Panc1 (cell line): Measurements from ENCODE around the gene TMEM178A.

Source experiments
- CTCF ChIP-seq: fragments of 450-650 bp; IDR thresholded peaks from 2 replicates; pipeline ENCODE4 v1.5.1; 2017; ENCODE audit warnings: mild to moderate bottlenecking
- POLR2AphosphoS5 ChIP-seq: IDR thresholded peaks from 2 replicates; pipeline ENCODE4 v1.6.1; 2012; ENCODE audit warnings: mild to moderate bottlenecking, low read depth, low read length, moderate library complexity
- REST ChIP-seq, 2 experiments: IDR thresholded peaks; 2 replicates each; pipeline ENCODE4 v1.6.1; 2011 to 2012; ENCODE audit warnings: low read depth in 2 of 2, control low read depth in 1 of 2, low read length in 1 of 2, mild to moderate bottlenecking in 1 of 2, moderate library complexity in 1 of 2; ENCODE audit not compliant: insufficient read depth in 1 of 2
- SIN3A ChIP-seq: IDR thresholded peaks from 2 replicates; pipeline ENCODE4 v1.6.1; 2012; ENCODE audit warnings: low read depth, mild to moderate bottlenecking, low read length, moderate library complexity, borderline replicate concordance; ENCODE audit not compliant: insufficient read depth
- TCF7L2 ChIP-seq: IDR thresholded peaks from 2 replicates; pipeline ENCODE4 v1.6.1; 2011; ENCODE audit warnings: mild to moderate bottlenecking, low read depth, low read length, inconsistent platforms

GRCh38 chr2:39693245-39693644 lies 27.5 kb downstream of the TMEM178A start:
- TF ChIP-seq CTCF (no peak), POLR2AphosphoS5 (no peak), REST (IDR thresholded peaks at IDR 0.05; ENCODE audit: insufficient read depth in 1 of 2, low read depth in 2 of 2, low read length in 1 of 2) (no peak), SIN3A (no peak), TCF7L2 (no peak)
